SK-N-SH treated with all-trans-retinoic acid at 6 μM for 48 hours (cell line): Measurements from ENCODE around the gene HOXC13.

Source experiments
- CREB5 ChIP-seq: fragments of 250-450 bp; sonication (Bioruptor Pico); IDR thresholded peaks from 2 replicates; pipeline ENCODE4 v1.5.1; 2020; ENCODE audit warnings: low read depth, mild to moderate bottlenecking, moderate library complexity
- OSR1 ChIP-seq: fragments of 250-450 bp; sonication (Bioruptor Pico); IDR thresholded peaks from 2 replicates; pipeline ENCODE4 v1.8.0; 2022; ENCODE audit warnings: moderate library complexity, mild to moderate bottlenecking, inconsistent platforms
- SNAI2 ChIP-seq: fragments of 250-450 bp; sonication (Bioruptor Pico); IDR thresholded peaks from 2 replicates; pipeline ENCODE4 v1.5.0; 2020; ENCODE audit warnings: mild to moderate bottlenecking, moderate library complexity
- ZC3H10 ChIP-seq: fragments of 250-450 bp; sonication (Bioruptor Pico); IDR thresholded peaks from 2 replicates; pipeline ENCODE4 v1.5.1; 2021; ENCODE audit warnings: mild to moderate bottlenecking, moderate library complexity
- ZFP30 ChIP-seq: fragments of 450-650 bp; formaldehyde crosslinking; IDR thresholded peaks from 2 replicates; pipeline ENCODE4 v1.5.0; 2022; ENCODE audit warnings: mild to moderate bottlenecking, moderate library complexity
- TF ChIP-seq, protein P1 (sequence below): fragments of 250-450 bp; sonication (Bioruptor Pico); IDR thresholded peaks from 2 replicates; pipeline ENCODE4 v1.8.0; 2020; ENCODE audit warnings: mild to moderate bottlenecking, moderate library complexity, borderline replicate concordance

GRCh38 chr12:53944907-53945847 is 6.5 kb downstream of the HOXC13 start:
- TF ChIP-seq, protein P1, sequence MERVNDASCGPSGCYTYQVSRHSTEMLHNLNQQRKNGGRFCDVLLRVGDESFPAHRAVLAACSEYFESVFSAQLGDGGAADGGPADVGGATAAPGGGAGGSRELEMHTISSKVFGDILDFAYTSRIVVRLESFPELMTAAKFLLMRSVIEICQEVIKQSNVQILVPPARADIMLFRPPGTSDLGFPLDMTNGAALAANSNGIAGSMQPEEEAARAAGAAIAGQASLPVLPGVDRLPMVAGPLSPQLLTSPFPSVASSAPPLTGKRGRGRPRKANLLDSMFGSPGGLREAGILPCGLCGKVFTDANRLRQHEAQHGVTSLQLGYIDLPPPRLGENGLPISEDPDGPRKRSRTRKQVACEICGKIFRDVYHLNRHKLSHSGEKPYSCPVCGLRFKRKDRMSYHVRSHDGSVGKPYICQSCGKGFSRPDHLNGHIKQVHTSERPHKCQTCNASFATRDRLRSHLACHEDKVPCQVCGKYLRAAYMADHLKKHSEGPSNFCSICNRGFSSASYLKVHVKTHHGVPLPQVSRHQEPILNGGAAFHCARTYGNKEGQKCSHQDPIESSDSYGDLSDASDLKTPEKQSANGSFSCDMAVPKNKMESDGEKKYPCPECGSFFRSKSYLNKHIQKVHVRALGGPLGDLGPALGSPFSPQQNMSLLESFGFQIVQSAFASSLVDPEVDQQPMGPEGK (CRISPR knock-in tag), result no peak
- TF ChIP-seq ZFP30 (CRISPR knock-in tag), result no peak
- no peak for TF ChIP-seq OSR1 (CRISPR knock-in tag)
- TF ChIP-seq CREB5, result no peak
- TF ChIP-seq ZC3H10, result no peak
- TF ChIP-seq SNAI2, result no peak
